H9 (cell line): ENCODE results near the gene RGS6. TPM values are rescaled to one million over a fixed set of nuclear protein-coding genes. Genes with fewer than 3 reads are reported as not detected.

Source experiments
- DNase-seq: peaks from one replicate; pipeline ENCODE4 v3.0.0-alpha.2; 2017
- H2AFZ ChIP-seq: one replicate; pipeline ENCODE4 v1.6.1; 2013; ENCODE audit warnings: mild to moderate bottlenecking, low read length, control low read depth, moderate library complexity
- H2AK5ac ChIP-seq: 2 replicates; pipeline ENCODE4 v1.6.1; 2013; ENCODE audit warnings: low read length, control low read depth, mixed read lengths; ENCODE audit not compliant: insufficient read length
- H2BK120ac ChIP-seq: one replicate; pipeline ENCODE4 v1.6.1; 2013; ENCODE audit warnings: low read depth, mild to moderate bottlenecking, low read length, control low read depth, inconsistent platforms; ENCODE audit not compliant: poor library complexity, severe bottlenecking
- H2BK12ac ChIP-seq: 2 replicates; pipeline ENCODE4 v1.6.1; 2013; ENCODE audit warnings: low read length, control low read depth, mixed read lengths, low read depth; ENCODE audit not compliant: insufficient read length
- H2BK15ac ChIP-seq: 2 replicates; pipeline ENCODE4 v1.6.1; 2013; ENCODE audit warnings: low read depth, low read length, control low read depth
- H2BK20ac ChIP-seq: one replicate; pipeline ENCODE4 v1.6.1; 2013; ENCODE audit warnings: low read depth, mild to moderate bottlenecking, low read length, control low read depth, inconsistent platforms; ENCODE audit not compliant: poor library complexity, severe bottlenecking
- H2BK5ac ChIP-seq: 2 replicates; pipeline ENCODE4 v1.6.1; 2013; ENCODE audit warnings: low read length, control low read depth, mixed read lengths; ENCODE audit not compliant: insufficient read length
- H3K14ac ChIP-seq: 2 replicates; pipeline ENCODE4 v1.6.1; 2013; ENCODE audit warnings: low read length, control low read depth; ENCODE audit not compliant: insufficient read depth
- H3K18ac ChIP-seq: 2 replicates; pipeline ENCODE4 v1.6.1; 2013; ENCODE audit warnings: low read depth, mild to moderate bottlenecking, mixed read lengths, low read length, control low read depth; ENCODE audit not compliant: insufficient read length
- H3K23ac ChIP-seq: 2 replicates; pipeline ENCODE4 v1.6.1; 2013; ENCODE audit warnings: low read length, control low read depth, mixed read lengths, low read depth; ENCODE audit not compliant: insufficient read length
- H3K23me2 ChIP-seq: 2 replicates; pipeline ENCODE4 v1.6.1; 2013; ENCODE audit warnings: low read depth, mild to moderate bottlenecking, mixed read lengths, low read length, control low read depth; ENCODE audit not compliant: insufficient read length, poor library complexity, severe bottlenecking
- H3K27ac ChIP-seq: 2 replicates; pipeline ENCODE4 v1.5.1; 2013; ENCODE audit warnings: low read length, control low read depth, mixed read lengths, low read depth; ENCODE audit not compliant: insufficient read length
- H3K27me3 ChIP-seq: 2 replicates; pipeline ENCODE4 v1.6.1; 2013; ENCODE audit warnings: low read length, control low read depth, inconsistent platforms; ENCODE audit not compliant: insufficient read depth
- H3K4ac ChIP-seq: 2 replicates; pipeline ENCODE4 v1.6.1; 2013; ENCODE audit warnings: low read depth, mild to moderate bottlenecking, control low read depth, inconsistent platforms, low read length, moderate library complexity
- H3K4me1 ChIP-seq: 2 replicates; pipeline ENCODE4 v1.6.1; 2013; ENCODE audit warnings: low read length, control low read depth, inconsistent platforms; ENCODE audit not compliant: insufficient read depth
- H3K4me2 ChIP-seq: 2 replicates; pipeline ENCODE4 v1.6.1; 2013; ENCODE audit warnings: low read length, control low read depth, mixed read lengths; ENCODE audit not compliant: insufficient read length, insufficient read depth
- H3K56ac ChIP-seq: 2 replicates; pipeline ENCODE4 v1.6.1; 2013; ENCODE audit warnings: low read depth, mild to moderate bottlenecking, mixed read lengths, low read length, control low read depth; ENCODE audit not compliant: insufficient read length
- H3K79me1 ChIP-seq: 2 replicates; pipeline ENCODE4 v1.6.1; 2013; ENCODE audit warnings: low read depth, mild to moderate bottlenecking, moderate library complexity, low read length, control low read depth, inconsistent platforms; ENCODE audit not compliant: insufficient read depth, poor library complexity, severe bottlenecking
- H3K79me2 ChIP-seq: 2 replicates; pipeline ENCODE4 v1.6.1; 2013; ENCODE audit warnings: low read length, control low read depth, inconsistent platforms; ENCODE audit not compliant: insufficient read depth
- H3K9ac ChIP-seq: 2 replicates; pipeline ENCODE4 v1.6.1; 2013; ENCODE audit warnings: low read length, control low read depth, mixed read lengths; ENCODE audit not compliant: insufficient read length; ENCODE audit errors: extremely low read depth
- H3K9me3 ChIP-seq: one replicate; pipeline ENCODE4 v1.6.1; 2013; ENCODE audit warnings: low read depth, low read length, inconsistent platforms; ENCODE audit not compliant: control insufficient read depth
- H3T11ph ChIP-seq: one replicate; pipeline ENCODE4 v1.6.1; 2013; ENCODE audit warnings: mild to moderate bottlenecking, low read length, control low read depth, inconsistent platforms
- H4K20me1 ChIP-seq: one replicate; pipeline ENCODE4 v1.6.1; 2013; ENCODE audit not compliant: control insufficient read depth, insufficient read length, insufficient read depth
- H4K5ac ChIP-seq: 2 replicates; pipeline ENCODE4 v1.6.1; 2013; ENCODE audit warnings: low read depth, mild to moderate bottlenecking, mixed read lengths, low read length, control low read depth; ENCODE audit not compliant: insufficient read length
- H4K8ac ChIP-seq: replicated peaks from 2 replicates; pipeline ENCODE4 v1.6.1; 2013; ENCODE audit warnings: low read length, control low read depth, mixed read lengths, low read depth; ENCODE audit not compliant: insufficient read length
- H4K91ac ChIP-seq: 2 replicates; pipeline ENCODE4 v1.6.1; 2013; ENCODE audit warnings: low read depth, mild to moderate bottlenecking, moderate library complexity, mixed read lengths, low read length, control low read depth; ENCODE audit not compliant: insufficient read length
- H3K27ac Mint-ChIP-seq, 3 experiments: 2 replicates in 2 of 3; 3 replicates in 1 of 3; pipeline ENCODE4 v1.8.0; 2020 to 2021; ENCODE audit warnings: mixed read lengths in 3 of 3, mild to moderate bottlenecking in 1 of 3, moderate library complexity in 1 of 3
- H3K27me3 Mint-ChIP-seq: 2 replicates; pipeline ENCODE4 v1.8.0; 2021; ENCODE audit warnings: low read depth, mild to moderate bottlenecking, moderate library complexity, mixed read lengths
- H3K36me3 Mint-ChIP-seq, 3 experiments: 2 replicates in 2 of 3; 3 replicates in 1 of 3; pipeline ENCODE4 v1.8.0; 2020 to 2021; ENCODE audit warnings: low read depth in 3 of 3, mixed read lengths in 3 of 3; ENCODE audit not compliant: insufficient read depth in 1 of 3
- H3K4me1 Mint-ChIP-seq, 2 experiments: 2 replicates each; pipeline ENCODE4 v1.8.0; 2020; ENCODE audit warnings: mixed read lengths in 2 of 2
- H3K4me3 Mint-ChIP-seq, 2 experiments: 2 replicates in 1 of 2; 3 replicates in 1 of 2; pipeline ENCODE4 v1.8.0; 2020 to 2021; ENCODE audit warnings: mild to moderate bottlenecking in 2 of 2, mixed read lengths in 2 of 2, moderate library complexity in 1 of 2
- H3K9me3 Mint-ChIP-seq, 2 experiments: 2 replicates in 1 of 2; 3 replicates in 1 of 2; pipeline ENCODE4 v1.8.0; 2020; ENCODE audit warnings: mild to moderate bottlenecking in 2 of 2, mixed read lengths in 2 of 2, moderate library complexity in 1 of 2
- WGBS: extraction: QIAGEN DNeasy Blood & Tissue Kit; methylation state at CpG from one replicate; pipeline ENCODE4 v1.1.7; 2013; ENCODE audit warnings: missing lambda C conversion rate, low lambda C conversion rate, mixed read lengths; ENCODE audit not compliant: insufficient read length; ENCODE audit errors: extremely low coverage; 5-methylcytosine and 5-hydroxymethylcytosine counted together
- total RNA-seq: library from RNA; stranded (reverse); gene quantifications from 2 replicates; pipeline ENCODE4 v1.2.1, GENCODE V29; 2021
- TF ChIP-seq, protein P1 (sequence below): fragments of 200-600 bp; sonication (generic); conservative IDR thresholded peaks from 3 replicates; pipeline ENCODE4 v1.8.0; 2021; ENCODE audit warnings: antibody characterized with exemption, mild to moderate bottlenecking

Gene RGS6
- total RNA-seq, 1 experiment from 2014 or later, result 3.0 TPM

- H3K27ac Mint-ChIP-seq, result no peak overlapping the region
Measured at GRCh38 chr14:72420749-72421474, 488.7 kb downstream of the RGS6 start.

More at GRCh38 chr14:72420749-72421474, 488.7 kb downstream of the RGS6 start:
- Histone ChIP-seq H4K5ac (no peak overlapping the region), H3K4me1 (peaks cover 3% of the 10 kb centered on the region; the same call in 1 of the 2 replicates), H3K9me3 (no peaks in the 10 kb centered on the region), H2BK120ac (no peak overlapping the region), H3K27me3 (no peaks in the 10 kb centered on the region), H3T11ph (no peak overlapping the region), H4K8ac (no peak overlapping the region), H3K23me2 (no peaks in the 10 kb centered on the region), H3K56ac (no peak overlapping the region), H3K9ac (no peak overlapping the region), H4K91ac (no peak overlapping the region), H2AK5ac (no peak overlapping the region), H3K27ac (no peak overlapping the region), H4K20me1 (no peaks in the 10 kb centered on the region), H2BK15ac (no peak overlapping the region), H2BK12ac (no peak overlapping the region), H2AFZ (peak overlapping the region; percentile 77), H3K23ac (no peak overlapping the region), H3K79me2 (no peaks in the 10 kb centered on the region), H3K18ac (no peak overlapping the region), H3K4me2 (no peak overlapping the region), H2BK5ac (no peak overlapping the region), H3K4ac (no peak overlapping the region), H3K79me1 (no peaks in the 10 kb centered on the region), H2BK20ac (no peak overlapping the region), H3K14ac (no peak overlapping the region)
- H3K27me3 Mint-ChIP-seq, result no peaks in the 10 kb centered on the region
- peaks cover 0 to 20% (median 13%) of the 10 kb centered on the region in 3 experiments; a peak in 5 of 7 replicates for H3K36me3 Mint-ChIP-seq
- no CpG with 5 or more reads among the region's 17 CpGs for WGBS
- no peak overlapping the region for H3K4me3 Mint-ChIP-seq
- DNase-seq, result peak; percentile 83
- TF ChIP-seq, protein P1, sequence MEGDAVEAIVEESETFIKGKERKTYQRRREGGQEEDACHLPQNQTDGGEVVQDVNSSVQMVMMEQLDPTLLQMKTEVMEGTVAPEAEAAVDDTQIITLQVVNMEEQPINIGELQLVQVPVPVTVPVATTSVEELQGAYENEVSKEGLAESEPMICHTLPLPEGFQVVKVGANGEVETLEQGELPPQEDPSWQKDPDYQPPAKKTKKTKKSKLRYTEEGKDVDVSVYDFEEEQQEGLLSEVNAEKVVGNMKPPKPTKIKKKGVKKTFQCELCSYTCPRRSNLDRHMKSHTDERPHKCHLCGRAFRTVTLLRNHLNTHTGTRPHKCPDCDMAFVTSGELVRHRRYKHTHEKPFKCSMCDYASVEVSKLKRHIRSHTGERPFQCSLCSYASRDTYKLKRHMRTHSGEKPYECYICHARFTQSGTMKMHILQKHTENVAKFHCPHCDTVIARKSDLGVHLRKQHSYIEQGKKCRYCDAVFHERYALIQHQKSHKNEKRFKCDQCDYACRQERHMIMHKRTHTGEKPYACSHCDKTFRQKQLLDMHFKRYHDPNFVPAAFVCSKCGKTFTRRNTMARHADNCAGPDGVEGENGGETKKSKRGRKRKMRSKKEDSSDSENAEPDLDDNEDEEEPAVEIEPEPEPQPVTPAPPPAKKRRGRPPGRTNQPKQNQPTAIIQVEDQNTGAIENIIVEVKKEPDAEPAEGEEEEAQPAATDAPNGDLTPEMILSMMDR, result peak; percentile 99
- H3K4me1 Mint-ChIP-seq, result peaks cover 12 to 17% of the 10 kb centered on the region in 2 experiments
- H3K9me3 Mint-ChIP-seq, result peaks cover 23 to 24% of the 10 kb centered on the region in 2 experiments
